H1 (cell line): ENCODE measurements around the gene OGFOD3. TPM values are rescaled to one million over a fixed set of nuclear protein-coding genes. Genes with fewer than 3 reads are reported as not detected.
A peak's percentile ranks its signal among the peaks of the same experiment; 100 is the strongest.

ENCODE experiments used
- CTCF ChIA-PET: fragments of 300-600 bp; sonication (Branson Sonifier 250); formaldehyde crosslinking; loops from one replicate; lab custom pipeline; 2021; ENCODE audit not compliant: partially characterized antibody; lab: Charles Lee
- POLR2A ChIA-PET: fragments of 300-600 bp; sonication (Branson Sonifier 250); formaldehyde crosslinking; loops from one replicate; lab custom pipeline; 2021; ENCODE audit warnings: inconsistent platforms; ENCODE audit not compliant: partially characterized antibody; lab: Charles Lee
- DNase-seq, 2 experiments: peaks; one replicate each; pipeline versions ENCODE4 v3.0.0 to v3.0.0-alpha.2; 2010 to 2022; ENCODE audit warnings: low spot score in 2 of 2, low read depth in 1 of 2, mixed read lengths in 1 of 2
- FAIRE-seq: peaks from 2 replicates; lab custom pipeline; 2011; peaks lifted over from hg19 to GRCh38; lab: Jason Lieb, UNC
- H2AFZ ChIP-seq: 2 replicates; pipeline ENCODE4 v1.8.1; 2012; ENCODE audit warnings: low read length, inconsistent platforms
- H2AK5ac ChIP-seq: 2 replicates; pipeline ENCODE4 v1.6.1; 2013; ENCODE audit warnings: low read depth, low read length
- H2BK120ac ChIP-seq: replicated peaks from 2 replicates; pipeline ENCODE3; 2013; ENCODE audit warnings: low read depth, low read length, inconsistent platforms
- H2BK12ac ChIP-seq: 2 replicates; pipeline ENCODE4 v1.6.1; 2013; ENCODE audit warnings: low read depth, low read length
- H2BK15ac ChIP-seq: 2 replicates; pipeline ENCODE4 v1.6.1; 2013; ENCODE audit warnings: low read length
- H2BK20ac ChIP-seq: 2 replicates; pipeline ENCODE4 v1.6.1; 2013; ENCODE audit warnings: low read length
- H2BK5ac ChIP-seq: 2 replicates; pipeline ENCODE4 v1.6.1; 2013; ENCODE audit warnings: low read depth, low read length
- H3K14ac ChIP-seq: 2 replicates; pipeline ENCODE4 v1.6.1; 2013; ENCODE audit warnings: inconsistent platforms; ENCODE audit not compliant: insufficient read length
- H3K18ac ChIP-seq: 2 replicates; pipeline ENCODE4 v1.6.1; 2013; ENCODE audit warnings: low read length; ENCODE audit errors: extremely low read depth
- H3K23ac ChIP-seq: 2 replicates; pipeline ENCODE4 v1.6.1; 2013; ENCODE audit warnings: inconsistent platforms; ENCODE audit not compliant: insufficient read length
- H3K23me2 ChIP-seq: 2 replicates; pipeline ENCODE4 v1.6.1; 2013; ENCODE audit warnings: low read depth, low read length
- H3K27ac ChIP-seq: 2 replicates; pipeline ENCODE4 v1.6.1; 2011; ENCODE audit warnings: low read depth, low read length, inconsistent platforms
- H3K27me3 ChIP-seq, 4 experiments: replicated peaks in 1 of 4; 1 replicate in 1 of 4; 2 replicates in 3 of 4; pipeline versions ENCODE4 v1.6.1 to v1.8.1; 2011 to 2013; ENCODE audit warnings: low read length in 3 of 4, mild to moderate bottlenecking in 3 of 4, inconsistent platforms in 2 of 4, mixed read lengths in 2 of 4, moderate library complexity in 1 of 4; ENCODE audit not compliant: control insufficient read depth in 3 of 4, insufficient read depth in 3 of 4; ENCODE audit errors: extremely low read depth in 1 of 4
- H3K36me3 ChIP-seq, 4 experiments: 2 replicates each; pipeline versions ENCODE4 v1.6.1 to v1.8.1; 2011 to 2013; ENCODE audit warnings: mild to moderate bottlenecking in 4 of 4, low read length in 3 of 4, moderate library complexity in 2 of 4, control low read depth in 1 of 4, inconsistent platforms in 1 of 4; ENCODE audit not compliant: insufficient read depth in 4 of 4, control insufficient read depth in 2 of 4
- H3K4ac ChIP-seq: replicated peaks from 2 replicates; pipeline ENCODE3; 2013; ENCODE audit warnings: low read length, low read depth, mixed read lengths, inconsistent platforms; ENCODE audit not compliant: insufficient read length
- H3K4me1 ChIP-seq, 4 experiments: replicated peaks in 1 of 4; 1 replicate in 1 of 4; 2 replicates in 3 of 4; pipeline versions ENCODE4 v1.6.1 to v1.8.1; 2011 to 2013; ENCODE audit warnings: low read length in 3 of 4, inconsistent platforms in 2 of 4, mixed read lengths in 1 of 4; ENCODE audit not compliant: insufficient read depth in 4 of 4, control insufficient read depth in 3 of 4
- H3K4me2 ChIP-seq, 2 experiments: 2 replicates each; pipeline versions ENCODE4 v1.6.1 to v1.8.1; 2011 to 2013; ENCODE audit warnings: low read depth in 2 of 2, low read length in 2 of 2, control low read depth in 1 of 2, inconsistent platforms in 1 of 2, mild to moderate bottlenecking in 1 of 2; ENCODE audit not compliant: insufficient read depth in 1 of 2
- H3K4me3 ChIP-seq, 4 experiments: fragments of 200-600, 300-600 bp in 1 of 4; sonication (generic), shearing (Covaris generic), sonication (Bioruptor Twin) in 1 of 4; 2 replicates each; pipeline versions ENCODE4 v1.5.1 to v1.8.1; 2011 to 2016; ENCODE audit warnings: low read length in 4 of 4, low read depth in 3 of 4, control low read depth in 2 of 4, inconsistent platforms in 2 of 4, mild to moderate bottlenecking in 2 of 4, mixed read lengths in 1 of 4, moderate library complexity in 1 of 4; ENCODE audit not compliant: insufficient read depth in 2 of 4; ENCODE audit errors: extremely low read depth in 1 of 4
- H3K56ac ChIP-seq: replicated peaks from 2 replicates; pipeline ENCODE3; 2013; ENCODE audit warnings: low read depth, mild to moderate bottlenecking, mixed read lengths, low read length, inconsistent platforms; ENCODE audit not compliant: insufficient read length
- H3K79me1 ChIP-seq: 2 replicates; pipeline ENCODE4 v1.6.1; 2013; ENCODE audit warnings: low read depth, low read length, control low read depth
- H3K79me2 ChIP-seq, 2 experiments: 2 replicates each; pipeline versions ENCODE4 v1.6.1 to v1.8.1; 2012 to 2013; ENCODE audit warnings: low read length in 2 of 2, mild to moderate bottlenecking in 2 of 2, inconsistent platforms in 1 of 2; ENCODE audit not compliant: insufficient read depth in 2 of 2, control insufficient read depth in 1 of 2
- H3K9ac ChIP-seq, 4 experiments: replicated peaks in 1 of 4; 1 replicate in 1 of 4; 2 replicates in 3 of 4; pipeline versions ENCODE4 v1.6.1 to v1.8.1; 2011 to 2013; ENCODE audit warnings: low read depth in 3 of 4, low read length in 3 of 4, control low read depth in 2 of 4, mild to moderate bottlenecking in 2 of 4, moderate library complexity in 2 of 4, inconsistent platforms in 1 of 4; ENCODE audit errors: extremely low read depth in 1 of 4
- H3K9me3 ChIP-seq, 2 experiments: 2 replicates each; pipeline versions ENCODE4 v1.6.1 to v1.8.1; 2012 to 2013; ENCODE audit warnings: mild to moderate bottlenecking in 2 of 2, moderate library complexity in 2 of 2, control low read depth in 1 of 2, inconsistent platforms in 1 of 2, low read depth in 1 of 2, low read length in 1 of 2, mixed read lengths in 1 of 2; ENCODE audit not compliant: insufficient read depth in 2 of 2
- H4K20me1 ChIP-seq, 2 experiments: replicated peaks in 1 of 2; 2 replicates each; pipeline versions ENCODE3 to v1.8.1; 2011 to 2013; ENCODE audit warnings: inconsistent platforms in 2 of 2, low read length in 2 of 2, mild to moderate bottlenecking in 1 of 2; ENCODE audit not compliant: insufficient read depth in 2 of 2, control insufficient read depth in 1 of 2
- H4K5ac ChIP-seq: 2 replicates; pipeline ENCODE4 v1.6.1; 2013; ENCODE audit warnings: low read length, low read depth, mixed read lengths, inconsistent platforms; ENCODE audit not compliant: insufficient read length
- H4K8ac ChIP-seq: 2 replicates; pipeline ENCODE4 v1.8.0; 2013; ENCODE audit warnings: mild to moderate bottlenecking, moderate library complexity, low read length, inconsistent platforms; ENCODE audit not compliant: insufficient read depth; ENCODE audit errors: extremely low read depth
- H4K91ac ChIP-seq: replicated peaks from 2 replicates; pipeline ENCODE3; 2013; ENCODE audit warnings: low read length, mixed read lengths, inconsistent platforms; ENCODE audit not compliant: insufficient read length
- BCL11A ChIP-seq, 2 experiments: IDR thresholded peaks; one replicate each; pipeline ENCODE4 v1.6.1; 2011; ENCODE audit warnings: low read depth in 2 of 2, low read length in 2 of 2, mild to moderate bottlenecking in 2 of 2
- EP300 ChIP-seq, 2 experiments: IDR thresholded peaks; 1 replicate in 1 of 2; 2 replicates in 1 of 2; pipeline ENCODE4 v1.6.1; 2011 to 2012; ENCODE audit warnings: low read depth in 2 of 2, low read length in 2 of 2, mild to moderate bottlenecking in 2 of 2, borderline replicate concordance in 1 of 2, inconsistent platforms in 1 of 2, moderate library complexity in 1 of 2
- GABPA ChIP-seq: IDR thresholded peaks from 2 replicates; pipeline ENCODE4 v1.6.1; 2011; ENCODE audit warnings: mild to moderate bottlenecking, low read length, moderate library complexity, borderline replicate concordance; ENCODE audit not compliant: insufficient read depth
- HDAC2 ChIP-seq, 2 experiments: fragments of 300-600 bp in 1 of 2; sonication (generic) in 1 of 2; IDR thresholded peaks; 2 replicates each; pipeline ENCODE4 v1.6.1; 2011 to 2012; ENCODE audit warnings: low read depth in 2 of 2, low read length in 2 of 2, mild to moderate bottlenecking in 2 of 2, moderate library complexity in 2 of 2, borderline replicate concordance in 1 of 2, inconsistent platforms in 1 of 2
- KDM1A ChIP-seq: fragments of 200-600, 300-600 bp; sonication (generic); IDR thresholded peaks from 2 replicates; pipeline ENCODE4 v1.7.1; 2016; ENCODE audit warnings: mild to moderate bottlenecking, low read length, borderline replicate concordance
- KDM4A ChIP-seq: IDR thresholded peaks from one replicate; pipeline ENCODE4 v1.7.1; 2012; ENCODE audit warnings: low read depth, mild to moderate bottlenecking, moderate library complexity, low read length, inconsistent platforms; ENCODE audit not compliant: severe bottlenecking
- POLR2AphosphoS5 ChIP-seq: IDR thresholded peaks from 2 replicates; pipeline ENCODE4 v1.6.1; 2011; ENCODE audit warnings: low read depth, low read length
- TCF12 ChIP-seq: IDR thresholded peaks from 2 replicates; pipeline ENCODE4 v1.6.1; 2011; ENCODE audit warnings: low read depth, mild to moderate bottlenecking, low read length
- WGBS, 2 experiments: shearing (Covaris generic) in 1 of 2; methylation state at CpG; one replicate each; pipeline versions ENCODE4 v1.1.6 to v1.1.7; 2013 to 2015; ENCODE audit warnings: low lambda C conversion rate in 2 of 2, mixed read lengths in 2 of 2, inconsistent platforms in 1 of 2, low coverage in 1 of 2, missing lambda C conversion rate in 1 of 2; ENCODE audit not compliant: insufficient replicate concordance in 2 of 2, insufficient coverage in 1 of 2, insufficient read length in 1 of 2; ENCODE audit errors: extremely low coverage in 1 of 2, missing lambda C conversion rate in 1 of 2; 5-methylcytosine and 5-hydroxymethylcytosine counted together
- polyA plus RNA-seq, 7 experiments: library from polyadenylated mRNA; depleted of rRNA in 3 of 7; stranded (reverse) in 5 of 7; unstranded in 2 of 7; fragments of >200 nt in 5 of 7; fragments of 200-250 nt in 2 of 7; gene quantifications; 1 replicate in 5 of 7; 2 replicates in 1 of 7; 4 replicates in 1 of 7; pipeline versions ENCODE4 v1.2.1 to v1.2.3, GENCODE V29; 2011 to 2013; ENCODE audit warnings: missing spikeins in 2 of 7, mixed read lengths in 2 of 7
- total RNA-seq: library from RNA; stranded (reverse); fragmentation: NEBNext Ultra II Directional; extraction: Animal tissue kit (Norgen Biotek cat#: 25700); gene quantifications from 2 replicates; pipeline ENCODE4 v1.2.1, GENCODE V29; 2021

The OGFOD3 gene
- total and polyA plus RNA-seq, 2 of the 8 experiments (the other 6 are each of a cell fraction or from before 2014, with no cell fraction given) = 21.1 to 21.8 TPM

DNA sequence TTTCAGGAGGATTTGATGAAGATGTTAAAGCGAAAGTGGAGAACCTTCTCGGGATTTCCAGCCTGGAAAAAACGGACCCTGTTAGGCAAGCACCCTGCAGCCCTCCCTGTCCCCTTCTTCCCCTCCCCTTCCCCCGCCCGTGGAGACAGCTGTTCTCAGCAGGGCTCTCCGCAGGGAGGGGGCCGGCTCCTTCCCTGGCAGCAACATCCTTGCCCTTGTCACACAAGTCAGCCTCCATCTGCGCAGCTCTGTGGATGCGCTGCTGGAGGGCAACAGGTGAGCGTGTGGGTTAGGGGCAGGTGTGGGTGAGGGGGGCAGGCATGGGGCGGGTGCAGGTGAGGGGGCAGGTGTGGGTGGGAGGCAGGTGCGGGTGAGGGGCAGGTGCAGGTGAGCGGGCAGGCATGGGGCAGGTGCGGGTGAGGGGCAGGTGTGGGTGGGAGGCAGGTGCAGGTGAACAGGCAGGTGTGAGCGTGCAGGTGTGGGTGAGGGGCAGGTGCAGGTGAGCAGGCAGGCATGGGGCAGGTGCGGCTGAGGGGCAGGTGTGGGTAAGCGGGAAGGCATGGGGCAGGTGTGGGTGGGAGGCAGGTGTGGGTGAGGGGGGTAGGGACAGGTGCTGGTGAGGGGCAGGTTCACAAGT is 22.7 kb upstream of the OGFOD3 start:
- POLR2A ChIA-PET = interaction anchor here (0.7 to 3.9 kb wide), 7 partner anchors 7 to 33 kb away, joined by 3 to 19 read pairs (median 4); no protein-coding TSS in a partner anchor
- TF ChIP-seq HDAC2 (IDR thresholded peaks at IDR 0.05; ENCODE audit: borderline replicate concordance in 1 of 2, low read depth in 2 of 2, low read length in 2 of 2) (no peak), EP300 (IDR thresholded peaks at IDR 0.05; ENCODE audit: borderline replicate concordance in 1 of 2, low read depth in 2 of 2, low read length in 2 of 2) (no peak; a peak in 1 of 3 replicates), BCL11A (IDR thresholded peaks at IDR 0.05; ENCODE audit: low read depth in 2 of 2, low read length in 2 of 2) (no peak), KDM1A (no peak), TCF12 (peak; percentile 94; the same call in 1 of the 2 replicates), KDM4A (no peak), GABPA (no peak), POLR2AphosphoS5 (peak; percentile 36; the same call in 1 of the 2 replicates)

More for the DNA sequence above, 22.7 kb upstream of the OGFOD3 start:
- Histone ChIP-seq H4K8ac (no peak overlapping the region), H3K4me1 (peaks cover 0 to 18% (median 8%) of the 10 kb centered on the region in 4 experiments; a peak in 6 of 7 replicates), H4K5ac (no peak overlapping the region), H3K4ac (no peak overlapping the region), H3K27me3 (no peaks in the 10 kb centered on the region), H3K36me3 (peaks cover 4 to 26% (median 14%) of the 10 kb centered on the region in 4 experiments; a peak in 4 of 8 replicates), H3K14ac (no peak overlapping the region), H3K4me3 (no peak overlapping the region), H3K23ac (no peak overlapping the region), H2BK120ac (no peak overlapping the region), H2BK15ac (no peak overlapping the region), H4K91ac (no peak overlapping the region), H3K23me2 (no peaks in the 10 kb centered on the region), H3K27ac (peak overlapping the region; percentile 23; the same call in 1 of the 2 replicates), H3K79me2 (no peaks in the 10 kb centered on the region), H3K9ac (no peak overlapping the region), H3K56ac (no peak overlapping the region), H2BK20ac (no peak overlapping the region), H3K9me3 (no peaks in the 10 kb centered on the region), H2AFZ (no peak overlapping the region), H2AK5ac (no peak overlapping the region), H4K20me1 (peaks cover 1 to 25% of the 10 kb centered on the region in 2 experiments), H2BK5ac (no peak overlapping the region), H3K4me2 (peak overlapping the region in 1 of 2 experiments; percentile 28; a peak in 2 of 4 replicates), H2BK12ac (no peak overlapping the region), H3K79me1 (no peaks in the 10 kb centered on the region), H3K18ac (no peak overlapping the region; the same call in 1 of the 2 replicates)
- no peak for DNase-seq
- CTCF ChIA-PET = interaction anchor here (0.9 to 1.1 kb wide), 3 partner anchors 24 to 121 kb away, joined by 3 to 4 read pairs (median 3); partner anchors contain the start of gene HEXD
- WGBS, 2 experiments = 69% methylated on average over 9 of the region's 17 CpGs; no CpG with 5 or more reads in 1 of the 2 experiments
- FAIRE-seq = no peak
